Activated naive CD8-positive, alpha-beta T cell treated with anti-CD3 and anti-CD28 coated beads, Interleukin-2, amount 10 ng/mL, durations not matched to agents 7 days and 5 days (primary cell): ENCODE measurements around the gene RMI2. TPM values are rescaled to one million over a fixed set of nuclear protein-coding genes. Genes with fewer than 3 reads are reported as not detected.

Experiments used
- ATAC-seq: fragments of 150-1000 bp; cut with Tn5 transposase; one replicate; pipeline ENCODE4 v1.10.0; 2021; ENCODE audit warnings: low read depth, moderate library complexity
- POLR2A ChIA-PET: fragments of 350-600 bp; sonication (Branson Sonifier 250); formaldehyde crosslinking; loops from one replicate; lab custom pipeline; 2021; ENCODE audit warnings: antibody characterized with exemption; lab: Charles Lee
- DNase-seq: peaks from one replicate; pipeline ENCODE4 v3.0.0; 2021
- H3K27ac Mint-ChIP-seq: one replicate; pipeline ENCODE4 v1.8.0; 2022; ENCODE audit warnings: mild to moderate bottlenecking, mixed read lengths
- H3K27me3 Mint-ChIP-seq: one replicate; pipeline ENCODE4 v1.8.0; 2022; ENCODE audit warnings: mild to moderate bottlenecking, moderate library complexity, mixed read lengths
- H3K36me3 Mint-ChIP-seq: one replicate; pipeline ENCODE4 v1.8.0; 2021; ENCODE audit warnings: mild to moderate bottlenecking, mixed read lengths
- H3K4me1 Mint-ChIP-seq: one replicate; pipeline ENCODE4 v1.8.0; 2021; ENCODE audit warnings: mixed read lengths
- H3K4me3 Mint-ChIP-seq: one replicate; pipeline ENCODE4 v1.8.0; 2022; ENCODE audit warnings: mild to moderate bottlenecking, moderate library complexity, mixed read lengths
- H3K9me3 Mint-ChIP-seq: one replicate; pipeline ENCODE4 v1.8.0; 2021; ENCODE audit warnings: mixed read lengths
- total RNA-seq, 2 experiments: library from RNA; stranded (reverse); gene quantifications; one replicate each; pipeline ENCODE4 v1.2.3, GENCODE V29; 2021

Gene RMI2
- total RNA-seq, 2 experiments from 2014 or later, result 89.8 to 93.0 TPM

- POLR2A ChIA-PET, result interaction anchor here (1.0 to 7.3 kb wide), 2 partner anchors 14 to 58 kb away, joined by 3 to 96 read pairs; partner anchors contain the start of gene SOCS1
- DNase-seq, result no peak
- Mint-ChIP-seq H3K9me3 (no peaks in the 10 kb centered on the region), H3K27ac (no peak overlapping the region), H3K4me1 (peaks cover 61% of the 10 kb centered on the region), H3K36me3 (peaks cover 5% of the 10 kb centered on the region), H3K27me3 (no peaks in the 10 kb centered on the region), H3K4me3 (no peak overlapping the region)
- ATAC-seq, result no peak
These were observed 30.9 kb upstream of the RMI2 start for GRCh38 chr16:11314309-11314894.

DNA sequence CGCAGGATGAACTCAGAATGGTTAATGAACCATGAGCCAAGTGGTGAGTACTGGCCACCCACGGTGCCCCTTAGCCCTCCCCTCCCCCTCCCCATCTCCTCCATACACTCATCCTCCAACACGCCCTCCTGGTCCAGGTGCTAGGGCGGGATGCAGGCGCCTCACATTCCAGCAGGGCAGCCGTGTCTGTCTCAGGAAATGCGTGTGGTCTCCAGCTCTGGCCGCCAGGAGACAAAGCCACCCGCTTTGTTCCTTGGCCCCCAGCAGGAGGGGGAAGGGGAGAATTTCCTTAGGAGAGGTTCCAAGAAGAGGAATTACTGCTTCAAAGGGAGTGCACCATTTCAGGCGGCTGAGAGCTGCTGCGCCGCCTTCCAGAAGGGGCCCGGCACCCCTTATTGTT, 29.7 kb upstream of the RMI2 start:
- no peak overlapping the region for H3K27ac Mint-ChIP-seq
- peaks cover 52% of the 10 kb centered on the region for H3K4me1 Mint-ChIP-seq
- ATAC-seq (no peak), DNase-seq (no peak)
- POLR2A ChIA-PET, result interaction anchor here (0.6 to 1.0 kb wide), 2 partner anchors 13 to 17 kb away, joined by 3 read pairs; no protein-coding TSS in a partner anchor
- H3K27me3 Mint-ChIP-seq, result no peaks in the 10 kb centered on the region
- H3K9me3 Mint-ChIP-seq, result no peaks in the 10 kb centered on the region
- H3K4me3 Mint-ChIP-seq, result no peak overlapping the region
- H3K36me3 Mint-ChIP-seq, result peaks cover 5% of the 10 kb centered on the region

DNA sequence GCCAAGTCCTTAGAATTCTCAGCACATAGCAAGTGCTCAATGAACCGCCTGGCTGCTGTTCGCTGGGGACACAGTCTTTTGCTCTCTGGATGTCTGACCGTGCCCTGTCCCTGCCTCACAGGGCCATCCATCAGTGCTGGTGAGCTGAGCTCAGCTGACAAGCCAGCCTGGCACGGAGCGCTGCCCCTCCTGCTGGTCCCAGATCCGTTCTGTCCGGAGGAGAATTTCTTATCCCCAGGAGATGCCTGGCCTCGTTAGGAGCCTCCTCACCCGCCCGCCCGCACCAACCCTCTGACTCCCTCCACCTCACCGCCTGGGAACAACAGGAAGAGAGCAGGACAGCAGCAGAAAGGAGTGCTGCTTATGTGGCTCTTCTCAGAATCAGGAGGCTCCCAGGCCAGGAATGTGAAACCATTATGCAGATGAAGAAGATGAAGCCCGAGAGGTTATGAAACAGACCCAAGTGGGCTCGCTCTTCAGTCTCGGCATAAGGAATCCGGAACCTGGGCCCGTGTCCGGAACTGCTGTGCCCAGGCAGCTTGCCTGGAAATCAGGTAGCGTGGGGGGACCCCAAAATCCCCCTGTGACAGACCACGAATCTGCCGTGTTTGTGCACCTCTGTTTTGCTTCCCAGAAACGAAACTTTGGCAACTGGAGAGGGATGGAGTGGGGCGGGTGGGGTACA, 28.8 kb upstream of the RMI2 start:
- no peak for DNase-seq
- Mint-ChIP-seq H3K9me3 (no peaks in the 10 kb centered on the region), H3K4me1 (peaks cover 43% of the 10 kb centered on the region), H3K27ac (peak overlapping the region; percentile 43), H3K36me3 (peaks cover 5% of the 10 kb centered on the region), H3K4me3 (no peak overlapping the region), H3K27me3 (no peaks in the 10 kb centered on the region)
- POLR2A ChIA-PET, result no interaction called here
- no peak for ATAC-seq

DNA sequence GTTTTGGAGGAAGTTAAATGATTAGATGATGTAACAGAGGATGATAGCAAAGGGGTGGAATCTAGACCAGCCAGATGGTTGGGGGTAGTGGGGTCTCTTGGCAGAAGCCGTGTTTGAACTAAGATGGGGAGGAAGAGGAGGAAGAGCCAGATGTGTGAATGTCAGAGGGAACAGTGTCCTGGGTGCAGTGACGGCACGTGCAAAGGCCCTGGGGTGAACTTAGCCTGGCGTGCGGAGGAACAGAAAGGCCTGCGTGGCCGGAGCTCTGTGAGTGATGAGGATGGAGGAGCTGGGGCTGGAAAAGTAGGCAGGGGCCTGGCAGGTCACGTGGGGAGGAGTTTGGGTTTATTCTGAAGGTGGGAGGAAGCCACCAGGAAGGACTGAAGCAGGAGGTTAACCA, 26.4 kb upstream of the RMI2 start:
- no peak for ATAC-seq
- POLR2A ChIA-PET, result interaction anchor here (0.7 kb wide), 1 partner anchor 67 kb away, joined by 4 read pairs; no protein-coding TSS in a partner anchor

GRCh38 chr16:11319529-11320146, 25.6 kb upstream of the RMI2 start:
- no peak overlapping the region for H3K27ac Mint-ChIP-seq
- no peak for DNase-seq
- H3K9me3 Mint-ChIP-seq, result no peaks in the 10 kb centered on the region
- peak; percentile 29 for ATAC-seq
- H3K4me3 Mint-ChIP-seq, result no peak overlapping the region
- POLR2A ChIA-PET, result interaction anchor here (0.6 kb wide), 1 partner anchor 256 kb away, joined by 3 read pairs; no protein-coding TSS in a partner anchor
- peaks cover 27% of the 10 kb centered on the region for H3K4me1 Mint-ChIP-seq
- H3K27me3 Mint-ChIP-seq, result no peaks in the 10 kb centered on the region
- H3K36me3 Mint-ChIP-seq, result peaks cover 5% of the 10 kb centered on the region

More for the DNA sequence above, 26.4 kb upstream of the RMI2 start:
- DNase-seq, result no peak
- H3K36me3 Mint-ChIP-seq, result peaks cover 5% of the 10 kb centered on the region
- H3K27me3 Mint-ChIP-seq, result no peaks in the 10 kb centered on the region
- H3K9me3 Mint-ChIP-seq, result no peaks in the 10 kb centered on the region
- H3K4me1 Mint-ChIP-seq, result peaks cover 31% of the 10 kb centered on the region
- peak overlapping the region; percentile 5 for H3K27ac Mint-ChIP-seq
- no peak overlapping the region for H3K4me3 Mint-ChIP-seq

- no peak overlapping the region for H3K4me3 Mint-ChIP-seq
- no peak overlapping the region for H3K27ac Mint-ChIP-seq
- no peaks in the 10 kb centered on the region for H3K27me3 Mint-ChIP-seq
- no peak for DNase-seq
- no peaks in the 10 kb centered on the region for H3K9me3 Mint-ChIP-seq
- H3K36me3 Mint-ChIP-seq, result peaks cover 5% of the 10 kb centered on the region
- POLR2A ChIA-PET, result interaction anchor here (0.6 to 0.9 kb wide), 2 partner anchors 8 to 257 kb away, joined by 3 read pairs; no protein-coding TSS in a partner anchor
- H3K4me1 Mint-ChIP-seq, result peaks cover 33% of the 10 kb centered on the region
- ATAC-seq, result no peak
These were observed 25.1 kb upstream of the RMI2 start for GRCh38 chr16:11320170-11320569.

- H3K27ac Mint-ChIP-seq, result no peak overlapping the region
- H3K4me3 Mint-ChIP-seq, result no peak overlapping the region
- H3K27me3 Mint-ChIP-seq, result no peaks in the 10 kb centered on the region
- peaks cover 36% of the 10 kb centered on the region for H3K4me1 Mint-ChIP-seq
- peaks cover 5% of the 10 kb centered on the region for H3K36me3 Mint-ChIP-seq
- no peaks in the 10 kb centered on the region for H3K9me3 Mint-ChIP-seq
- ATAC-seq, result no peak
- POLR2A ChIA-PET, result no interaction called here
- no peak for DNase-seq
These were observed 23.6 kb upstream of the RMI2 start for GRCh38 chr16:11321662-11322061.

DNA sequence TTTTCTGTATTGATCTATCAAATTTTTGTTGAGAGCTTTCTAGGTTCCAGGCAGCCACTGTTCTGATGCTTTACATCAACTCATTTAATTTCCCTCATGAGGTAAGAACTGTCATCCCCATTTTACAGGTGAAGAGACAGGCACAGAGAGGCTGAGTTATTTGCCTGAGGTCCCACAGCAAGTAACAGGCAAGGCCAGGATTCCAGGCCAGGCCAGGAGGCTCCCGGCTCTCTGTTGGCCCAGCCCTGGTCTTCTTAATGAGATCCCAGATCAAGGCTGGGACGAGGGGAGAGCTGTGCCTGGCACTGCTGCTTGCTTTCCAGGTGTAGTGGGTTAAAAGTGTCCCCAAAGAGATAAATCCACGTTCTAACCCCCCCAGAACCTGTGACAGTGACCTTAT, 22.4 kb upstream of the RMI2 start:
- H3K9me3 Mint-ChIP-seq, result no peaks in the 10 kb centered on the region
- no peak overlapping the region for H3K4me3 Mint-ChIP-seq
- peak overlapping the region; percentile 85 for H3K27ac Mint-ChIP-seq
- peaks cover 12% of the 10 kb centered on the region for H3K36me3 Mint-ChIP-seq
- DNase-seq, result no peak
- peaks cover 44% of the 10 kb centered on the region for H3K4me1 Mint-ChIP-seq
- POLR2A ChIA-PET, result interaction anchor here (0.7 to 1.2 kb wide), 4 partner anchors 19 to 67 kb away, joined by 3 to 5 read pairs (median 4); no protein-coding TSS in a partner anchor
- no peaks in the 10 kb centered on the region for H3K27me3 Mint-ChIP-seq
- ATAC-seq, result no peak

DNA sequence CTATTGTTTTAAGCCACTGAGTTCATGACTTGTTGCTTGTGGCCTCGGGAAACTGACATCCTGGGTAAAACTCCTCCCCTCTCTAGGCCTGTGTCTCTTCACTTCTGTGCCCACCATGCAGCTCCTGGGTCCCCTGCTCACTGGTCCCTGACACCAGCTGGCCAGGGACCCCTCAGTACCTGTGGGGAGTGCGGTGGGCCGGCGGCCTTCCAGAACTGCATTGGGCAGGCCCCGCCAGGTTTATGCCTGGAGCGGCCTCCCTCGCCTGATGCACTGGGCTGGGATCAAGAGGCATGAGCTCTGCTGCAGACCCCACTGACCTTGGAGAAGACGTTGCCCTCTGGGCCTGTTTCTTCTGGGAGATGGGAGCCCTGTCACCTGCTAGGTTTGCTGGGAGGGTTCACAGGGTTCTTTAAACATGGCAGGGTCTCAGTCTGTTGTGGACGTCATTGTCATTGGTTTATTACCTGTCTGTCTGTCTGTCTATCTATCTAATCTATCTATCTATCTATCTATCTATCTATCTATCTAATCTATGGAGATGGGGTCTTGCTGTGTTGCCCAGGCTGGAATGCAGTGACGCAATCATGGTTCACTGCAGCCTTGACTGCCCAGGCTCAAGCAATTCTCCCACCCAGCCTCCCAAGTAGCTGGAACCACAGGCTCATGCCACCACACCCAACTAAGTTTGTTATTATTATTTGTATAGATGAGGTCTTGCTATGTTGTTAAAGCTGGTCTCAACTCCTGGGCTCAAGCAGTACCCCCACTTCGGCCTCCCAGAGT, 21.5 kb upstream of the RMI2 start:
- ATAC-seq, result peak; percentile 38
- peak overlapping the region; percentile 48 for H3K27ac Mint-ChIP-seq
- H3K4me3 Mint-ChIP-seq, result no peak overlapping the region
- no peak for DNase-seq
- POLR2A ChIA-PET, result interaction anchor here (1.1 to 6.8 kb wide), 5 partner anchors 11 to 68 kb away, joined by 3 to 40 read pairs (median 3); partner anchors contain the start of gene SOCS1
- peaks cover 10% of the 10 kb centered on the region for H3K36me3 Mint-ChIP-seq
- H3K4me1 Mint-ChIP-seq, result peaks cover 52% of the 10 kb centered on the region
- no peaks in the 10 kb centered on the region for H3K27me3 Mint-ChIP-seq
- H3K9me3 Mint-ChIP-seq, result no peaks in the 10 kb centered on the region

DNA sequence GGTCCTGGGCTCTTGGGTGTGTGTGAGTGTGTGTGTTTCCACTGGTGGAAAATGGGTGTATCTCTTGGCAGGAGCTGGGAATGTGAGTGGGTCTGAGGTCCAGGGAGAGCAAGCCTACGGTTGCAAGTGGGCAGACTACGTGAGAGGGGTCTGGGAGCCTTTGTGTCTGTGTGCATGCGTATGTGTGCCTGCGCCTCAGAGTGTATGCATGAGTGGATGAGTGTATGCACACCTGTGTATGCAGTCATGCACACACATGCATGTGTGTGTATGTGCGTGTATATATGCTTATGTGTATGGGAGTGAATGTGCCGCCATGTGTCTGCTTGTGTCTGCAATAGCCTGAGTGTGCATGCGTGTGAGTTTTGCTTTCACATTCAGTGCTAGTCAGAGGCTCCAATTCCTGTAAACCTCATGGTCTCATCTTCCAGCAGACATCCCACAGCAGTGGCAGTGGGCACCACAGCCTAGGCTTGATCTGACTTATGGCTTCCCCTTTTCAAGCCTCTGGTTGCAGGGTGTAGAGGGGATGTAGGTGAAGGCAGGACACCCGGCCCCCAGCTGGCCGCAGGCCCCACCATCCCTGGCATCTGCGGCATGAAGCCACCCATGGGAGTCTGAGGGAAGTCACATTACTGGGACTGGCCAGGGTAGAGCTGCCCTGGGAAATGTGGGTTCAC, 19.7 kb upstream of the RMI2 start:
- DNase-seq (no peak), ATAC-seq (peak; percentile 55)
- H3K27me3 Mint-ChIP-seq, result no peaks in the 10 kb centered on the region
- H3K36me3 Mint-ChIP-seq, result peaks cover 12% of the 10 kb centered on the region
- POLR2A ChIA-PET, result interaction anchor here (0.9 to 6.8 kb wide), 4 partner anchors 13 to 70 kb away, joined by 3 to 40 read pairs (median 4); partner anchors contain the start of gene SOCS1
- peak overlapping the region; percentile 8 for H3K4me3 Mint-ChIP-seq
- peaks cover 63% of the 10 kb centered on the region for H3K4me1 Mint-ChIP-seq
- peak overlapping the region; percentile 78 for H3K27ac Mint-ChIP-seq
- H3K9me3 Mint-ChIP-seq, result no peaks in the 10 kb centered on the region

- Mint-ChIP-seq H3K4me3 (peak overlapping the region; percentile 8), H3K27ac (peak overlapping the region; percentile 78), H3K27me3 (no peaks in the 10 kb centered on the region), H3K4me1 (peaks cover 63% of the 10 kb centered on the region), H3K9me3 (no peaks in the 10 kb centered on the region), H3K36me3 (peaks cover 12% of the 10 kb centered on the region)
- POLR2A ChIA-PET, result interaction anchor here (0.9 to 6.8 kb wide), 4 partner anchors 17 to 71 kb away, joined by 3 to 40 read pairs (median 6); partner anchors contain the start of gene SOCS1
- DNase-seq (no peak), ATAC-seq (no peak)
These were observed 19.0 kb upstream of the RMI2 start for GRCh38 chr16:11326084-11326736.
